ENCODE measurements around the gene SMNDC1.
"Not testable (repeated sequence)": the region's sequence is repeated elsewhere in the genome, so short reads cannot be mapped to it uniquely, and the experiment has no call there.

GRCh38 chr10:110247833-110248232 lies 56.9 kb downstream of the SMNDC1 start:
- not testable (repeated sequence) for TF ChIP-seq EP300, CTCF (IDR thresholded peaks at IDR 0.05)
